ENCODE data around the gene EEF2K. TPM values are rescaled to one million over a fixed set of nuclear protein-coding genes. Genes with fewer than 3 reads are reported as not detected.
A peak's percentile ranks its signal among the peaks of the same experiment; 100 is the strongest.
"Not testable (repeated sequence)": the region's sequence is repeated elsewhere in the genome, so short reads cannot be mapped to it uniquely, and the experiment has no call there.

Gene EEF2K
- total and polyA plus RNA-seq, 2 donors, result 26.6 to 37.2 TPM

DNA sequence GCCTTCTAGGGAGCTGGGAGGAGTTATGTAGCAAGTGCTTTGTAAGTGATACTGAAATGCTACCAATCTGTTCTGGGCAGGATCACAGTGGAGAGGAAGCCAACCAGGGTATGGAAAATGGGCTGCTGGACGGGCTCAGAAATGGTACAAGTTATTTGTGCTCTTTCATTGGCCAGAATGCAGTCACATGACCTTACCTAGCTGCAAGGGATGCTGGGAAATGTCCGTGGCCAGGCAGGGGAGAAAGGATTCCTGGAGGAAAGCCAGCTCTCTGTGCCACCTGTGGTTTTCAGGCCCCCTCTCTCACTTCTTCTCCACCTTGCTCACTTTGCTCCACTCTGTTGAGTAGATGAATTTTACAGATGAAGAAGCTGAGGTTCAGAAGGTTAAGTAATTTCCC, 4.8 kb downstream of the EEF2K start:
- peaks cover 2% of the 10 kb centered on the region for H3K4me1 ChIP-seq (ENCODE audit: insufficient read depth)
- no peak overlapping the region for H3K4me3 ChIP-seq (ENCODE audit: low read depth, low read length)
- 92% methylated on average over 2 of the region's 2 CpGs for WGBS
- no peaks in the 10 kb centered on the region for H3K36me3 ChIP-seq (ENCODE audit: insufficient read depth)
- DNase-seq (ENCODE audit: extremely low spot score), result no peak
- H3K27ac ChIP-seq (ENCODE audit: low read depth), result peak overlapping the region; percentile 24

DNA sequence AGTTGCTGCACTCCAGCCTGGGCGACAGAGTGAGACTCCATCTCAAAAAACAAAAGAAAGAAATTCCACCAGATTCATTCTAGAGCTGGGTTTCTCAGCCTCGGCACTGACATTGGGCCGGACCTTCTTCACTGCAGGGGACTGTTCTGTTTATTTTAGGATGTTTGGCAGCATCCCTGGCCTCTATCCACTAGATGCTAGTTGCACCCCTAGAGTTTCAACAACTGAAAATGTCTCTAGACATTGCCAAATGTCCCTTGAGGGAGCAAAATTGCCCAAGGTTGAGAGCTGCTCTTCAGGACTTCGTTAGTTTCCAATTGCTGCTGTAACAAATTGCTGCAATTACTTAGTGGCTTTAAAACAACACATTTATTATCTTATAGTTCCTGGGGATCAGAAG, 7.2 kb downstream of the EEF2K start:
- WGBS, result 78% methylated on average over 4 of the region's 4 CpGs
- no peak overlapping the region for H3K27ac ChIP-seq (ENCODE audit: low read depth)

DNA sequence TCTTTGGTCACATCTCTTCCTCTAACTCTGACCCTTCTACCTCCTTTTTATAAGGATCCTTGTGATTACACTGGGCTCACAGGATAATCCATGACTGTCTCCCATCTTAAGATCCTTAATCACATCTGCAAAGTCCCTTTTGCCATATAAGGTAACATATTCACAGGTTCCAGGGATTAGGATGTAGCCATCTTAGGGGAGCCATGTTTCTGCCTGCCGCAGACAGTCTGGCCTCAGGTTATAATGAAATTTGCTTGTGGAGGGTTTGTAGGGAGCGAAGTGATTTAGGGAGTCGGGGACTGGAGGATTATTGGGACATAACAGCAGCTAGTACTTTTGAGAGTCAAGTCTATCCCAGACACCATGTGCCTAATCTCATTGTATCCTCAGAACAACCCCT, 7.7 kb downstream of the EEF2K start:
- DNase-seq (ENCODE audit: extremely low spot score), result no peak
- Histone ChIP-seq H3K36me3 (ENCODE audit: insufficient read depth) (no peaks in the 10 kb centered on the region), H3K4me3 (ENCODE audit: low read depth, low read length) (no peak overlapping the region), H3K4me1 (ENCODE audit: insufficient read depth) (peaks cover 2% of the 10 kb centered on the region), H3K27ac (ENCODE audit: low read depth) (no peak overlapping the region)
- WGBS, result 87% methylated on average over 3 of the region's 3 CpGs

More for the DNA sequence above, 7.2 kb downstream of the EEF2K start:
- Histone ChIP-seq H3K4me3 (ENCODE audit: low read depth, low read length) (no peak overlapping the region), H3K4me1 (ENCODE audit: insufficient read depth) (peaks cover 2% of the 10 kb centered on the region), H3K36me3 (ENCODE audit: insufficient read depth) (no peaks in the 10 kb centered on the region)
- DNase-seq (ENCODE audit: extremely low spot score), result no peak

DNA sequence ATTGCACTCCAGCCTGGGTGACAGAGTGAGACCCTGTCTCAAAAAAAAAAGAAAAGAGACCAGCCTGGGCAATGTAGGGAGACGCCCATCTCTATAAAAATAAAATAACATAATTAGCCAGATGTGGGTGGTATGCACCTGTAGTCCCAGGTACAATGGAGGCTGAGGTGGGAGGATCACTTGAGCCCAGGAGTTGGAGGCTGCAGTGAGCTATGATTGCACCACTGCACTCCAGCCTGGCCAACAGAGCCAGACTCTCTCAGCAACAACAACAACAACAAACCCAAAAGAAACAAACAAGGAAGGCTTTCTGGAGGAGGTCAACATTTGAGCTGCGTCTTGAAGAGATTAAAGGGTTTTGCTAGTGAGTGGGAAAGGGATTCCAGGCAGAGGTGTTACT, 8.3 kb downstream of the EEF2K start:
- H3K27ac ChIP-seq (ENCODE audit: low read depth), result no peak overlapping the region
- no peak for DNase-seq (ENCODE audit: extremely low spot score)
- WGBS, result 95% methylated on average over 2 of the region's 2 CpGs
- no peaks in the 10 kb centered on the region for H3K36me3 ChIP-seq (ENCODE audit: insufficient read depth)
- peaks cover 2% of the 10 kb centered on the region for H3K4me1 ChIP-seq (ENCODE audit: insufficient read depth)
- no peak overlapping the region for H3K4me3 ChIP-seq (ENCODE audit: low read depth, low read length)

DNA sequence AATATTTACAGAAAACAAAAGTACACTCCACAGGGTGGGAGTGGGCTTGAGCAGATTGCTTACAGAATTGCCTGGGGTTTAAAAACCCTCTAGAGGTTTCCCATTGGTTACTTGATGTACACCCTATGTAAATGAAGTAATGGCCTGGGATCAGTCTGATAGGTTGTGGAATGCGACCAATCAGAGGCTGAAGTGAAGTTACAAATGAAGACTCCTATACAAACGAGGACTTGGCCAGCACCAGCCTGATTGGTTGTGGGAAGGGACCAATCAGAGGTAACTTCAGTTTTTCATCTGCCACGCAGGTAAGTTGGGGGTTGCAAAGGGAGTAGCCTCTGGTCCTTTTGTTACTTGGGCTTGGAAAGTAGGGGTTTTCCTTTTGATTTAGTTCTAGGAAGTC, 8.8 kb downstream of the EEF2K start:
- Histone ChIP-seq H3K27ac (ENCODE audit: low read depth) (no peak overlapping the region), H3K4me3 (ENCODE audit: low read depth, low read length) (no peak overlapping the region), H3K36me3 (ENCODE audit: insufficient read depth) (no peaks in the 10 kb centered on the region), H3K4me1 (ENCODE audit: insufficient read depth) (peaks cover 2% of the 10 kb centered on the region)
- no peak for DNase-seq (ENCODE audit: extremely low spot score)
- WGBS, result 91% methylated on average over 3 of the region's 3 CpGs

DNA sequence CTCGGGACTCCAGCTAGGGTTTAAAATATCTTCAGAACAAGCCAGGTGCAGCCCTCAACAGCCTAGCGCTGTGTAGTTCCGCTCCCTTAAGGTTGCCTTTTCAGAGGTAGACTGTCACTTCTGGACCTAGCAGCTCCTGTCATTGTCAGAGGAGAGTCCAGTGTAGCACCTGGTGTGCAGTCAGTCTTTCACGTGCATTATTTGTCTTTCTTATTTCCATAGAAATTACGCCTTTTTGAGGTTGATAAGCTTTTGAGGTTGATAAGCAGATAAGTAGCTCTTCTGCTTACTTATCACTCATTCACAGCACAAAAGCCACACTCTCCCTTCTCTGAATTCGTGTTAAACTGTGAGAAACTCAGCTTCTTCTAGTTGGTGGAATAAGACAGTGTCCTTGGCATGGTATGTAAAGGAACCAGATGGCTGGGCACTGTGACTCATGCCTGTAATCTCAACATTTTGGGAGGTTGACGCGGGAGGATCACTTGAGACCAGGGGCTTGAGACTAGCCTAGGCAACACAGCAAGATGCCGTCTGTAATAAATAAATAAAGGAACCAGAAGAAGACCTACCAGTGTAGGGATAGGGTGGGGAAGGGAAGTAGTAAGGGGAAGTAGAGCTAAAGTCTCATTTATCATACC, 10.2 kb downstream of the EEF2K start:
- Histone ChIP-seq H3K4me1 (ENCODE audit: insufficient read depth) (peaks cover 2% of the 10 kb centered on the region), H3K4me3 (ENCODE audit: low read depth, low read length) (no peak overlapping the region), H3K27ac (ENCODE audit: low read depth) (no peak overlapping the region), H3K36me3 (ENCODE audit: insufficient read depth) (no peaks in the 10 kb centered on the region)
- DNase-seq (ENCODE audit: extremely low spot score), result no peak
- WGBS, result 76% methylated on average over 9 of the region's 9 CpGs

DNA sequence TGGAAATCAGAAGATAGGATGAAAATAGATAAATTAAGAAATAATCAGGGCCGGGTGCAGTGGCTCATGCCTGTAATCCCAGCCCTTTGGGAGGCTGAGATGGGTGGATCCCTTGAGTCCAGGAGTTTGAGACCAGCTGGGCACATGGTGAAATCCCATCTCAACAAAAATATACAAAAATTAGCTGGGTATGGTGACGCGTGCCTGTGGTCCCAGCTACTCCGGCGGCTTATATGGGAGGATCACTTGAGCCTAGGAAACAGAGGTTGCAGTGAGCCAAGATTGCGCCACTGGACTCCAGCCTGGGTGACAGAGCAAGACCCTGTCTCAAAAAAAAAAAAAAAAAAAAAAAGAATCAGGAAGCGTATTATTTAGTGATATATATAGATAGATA, 10.8 kb downstream of the EEF2K start:
- 88% methylated on average over 7 of the region's 7 CpGs for WGBS
- H3K27ac ChIP-seq (ENCODE audit: low read depth); H3K36me3 ChIP-seq (ENCODE audit: insufficient read depth); DNase-seq (ENCODE audit: extremely low spot score); H3K4me3 ChIP-seq (ENCODE audit: low read depth, low read length); H3K4me1 ChIP-seq (ENCODE audit: insufficient read depth): not testable (repeated sequence)

DNA sequence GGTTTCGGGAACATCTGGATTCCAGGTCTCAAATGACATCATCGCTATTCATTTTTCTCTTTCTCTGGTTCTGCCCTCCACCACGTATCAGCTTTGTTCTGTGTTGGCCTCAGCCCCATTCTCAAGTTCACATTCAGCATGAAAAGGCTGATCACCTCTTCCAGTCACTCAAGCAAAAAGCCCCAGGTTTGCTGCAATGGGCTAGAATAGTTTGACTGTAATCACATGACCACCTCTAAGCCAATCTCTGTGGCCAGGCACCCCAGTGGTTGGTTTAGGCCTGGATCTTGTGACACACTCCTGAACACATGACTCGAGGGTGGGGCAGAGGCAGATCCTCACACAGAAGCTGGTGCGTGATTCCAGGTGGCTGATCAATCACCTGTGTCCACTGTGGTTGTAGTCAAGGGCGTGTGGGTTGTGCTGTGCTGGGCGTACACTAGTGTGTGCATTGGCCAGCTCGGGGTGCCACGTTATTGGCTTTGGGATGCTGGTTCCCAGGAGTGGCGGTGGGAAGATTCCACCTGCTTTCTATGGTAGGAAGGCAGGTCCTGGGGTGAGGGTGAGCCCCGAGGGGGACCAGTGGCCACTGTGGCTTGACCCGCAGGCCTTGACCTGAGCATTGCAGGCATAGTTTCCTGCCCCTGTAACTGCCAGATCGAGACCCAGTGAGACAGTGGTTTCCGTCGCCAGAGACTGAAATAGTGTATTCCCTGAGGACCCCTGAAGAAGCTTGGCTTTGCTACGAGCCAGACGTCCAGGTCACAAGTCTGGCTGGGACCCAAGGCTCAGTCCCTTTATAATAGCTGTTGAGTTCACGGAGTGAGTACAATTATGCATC, 12.0 kb downstream of the EEF2K start:
- no peaks in the 10 kb centered on the region for H3K36me3 ChIP-seq (ENCODE audit: insufficient read depth)
- no peak for DNase-seq (ENCODE audit: extremely low spot score)
- 79% methylated on average over 18 of the region's 18 CpGs for WGBS
- peaks cover 2% of the 10 kb centered on the region for H3K4me1 ChIP-seq (ENCODE audit: insufficient read depth)
- no peak overlapping the region for H3K27ac ChIP-seq (ENCODE audit: low read depth)
- H3K4me3 ChIP-seq (ENCODE audit: low read depth, low read length), result no peak overlapping the region

DNA sequence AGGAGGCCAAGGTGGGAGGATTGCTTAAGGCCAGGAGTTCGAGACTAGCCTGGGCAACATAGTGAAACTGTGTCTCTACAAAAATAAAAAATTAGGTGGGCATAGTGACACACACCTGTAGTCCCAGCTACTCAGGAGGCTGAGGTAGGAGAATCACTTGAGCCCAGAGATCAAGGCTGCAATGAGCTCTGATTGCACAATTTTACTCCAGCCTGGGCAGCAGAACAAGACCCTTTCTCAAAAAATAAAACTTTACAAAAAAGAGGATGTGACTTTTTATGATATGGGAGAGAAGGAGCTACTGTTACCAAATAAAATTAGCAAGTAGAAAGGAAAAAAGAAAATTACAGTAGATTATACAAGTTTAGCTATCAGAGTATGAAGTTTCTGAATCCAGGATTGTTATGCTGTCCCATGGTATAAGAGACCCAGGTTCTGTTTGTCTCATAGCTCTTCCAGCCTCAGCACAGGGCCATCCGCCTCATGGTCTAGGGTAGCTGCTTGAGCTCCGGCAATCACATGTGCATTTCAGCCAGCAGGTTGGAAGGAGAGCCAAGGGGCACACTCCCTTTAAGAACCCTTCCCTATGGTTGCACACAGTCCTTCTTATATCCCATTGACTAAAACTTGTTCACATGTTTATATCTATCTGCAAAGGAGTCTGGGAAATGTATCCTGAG, 13.5 kb downstream of the EEF2K start:
- 97% methylated on average over 3 of the region's 3 CpGs for WGBS
- H3K27ac ChIP-seq (ENCODE audit: low read depth), result no peak overlapping the region
- no peaks in the 10 kb centered on the region for H3K4me1 ChIP-seq (ENCODE audit: insufficient read depth)
- no peak overlapping the region for H3K4me3 ChIP-seq (ENCODE audit: low read depth, low read length)
- no peak for DNase-seq (ENCODE audit: extremely low spot score)
- H3K36me3 ChIP-seq (ENCODE audit: insufficient read depth), result no peaks in the 10 kb centered on the region

DNA sequence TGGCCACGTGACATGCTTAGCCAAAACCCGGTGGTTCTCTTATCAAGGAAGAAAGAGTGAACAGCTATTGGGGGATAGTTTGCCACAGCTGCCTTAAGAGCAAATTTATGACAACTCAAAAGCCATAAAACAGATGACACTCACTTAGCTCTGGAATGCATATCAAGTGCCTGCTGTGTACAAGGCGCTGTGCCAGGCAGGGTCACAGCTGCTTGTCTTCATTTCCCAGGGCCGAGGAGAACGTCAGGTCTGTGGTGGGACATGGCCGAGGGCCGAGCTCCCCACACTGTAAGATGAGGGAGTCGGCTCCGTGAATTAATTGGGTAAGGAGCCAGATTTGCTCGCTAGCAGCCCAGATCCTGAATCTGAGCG, 14.0 kb downstream of the EEF2K start:
- DNase-seq (ENCODE audit: extremely low spot score), result no peak
- no peak overlapping the region for H3K27ac ChIP-seq (ENCODE audit: low read depth)
- H3K4me1 ChIP-seq (ENCODE audit: insufficient read depth), result no peaks in the 10 kb centered on the region
- no peaks in the 10 kb centered on the region for H3K36me3 ChIP-seq (ENCODE audit: insufficient read depth)
- WGBS, result 47% methylated on average over 11 of the region's 11 CpGs
- no peak overlapping the region for H3K4me3 ChIP-seq (ENCODE audit: low read depth, low read length)

DNA sequence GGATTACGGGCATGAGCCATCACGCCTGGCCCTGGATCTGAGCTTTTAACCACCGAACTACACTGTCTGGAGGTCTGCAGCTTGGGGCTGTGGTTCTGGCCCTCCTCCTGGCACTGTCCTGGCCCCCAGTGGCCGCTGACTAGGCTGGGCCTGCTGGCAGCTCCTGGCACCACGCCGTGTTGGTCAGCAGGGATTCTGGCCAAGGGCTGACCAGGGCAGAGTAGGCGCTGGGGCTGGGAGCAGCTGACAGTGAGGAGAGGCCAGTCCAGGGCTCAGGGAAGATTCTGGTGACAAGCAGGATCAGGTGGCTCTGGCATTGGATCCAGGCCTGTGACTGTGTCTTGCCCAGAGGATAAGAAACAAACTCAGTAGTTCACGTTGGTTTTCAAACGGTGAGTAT, 14.6 kb downstream of the EEF2K start:
- H3K4me1 ChIP-seq (ENCODE audit: insufficient read depth), result no peaks in the 10 kb centered on the region
- H3K36me3 ChIP-seq (ENCODE audit: insufficient read depth), result no peaks in the 10 kb centered on the region
- DNase-seq (ENCODE audit: extremely low spot score), result no peak
- H3K27ac ChIP-seq (ENCODE audit: low read depth), result no peak overlapping the region
- WGBS, result 78% methylated on average over 9 of the region's 9 CpGs
- H3K4me3 ChIP-seq (ENCODE audit: low read depth, low read length), result no peak overlapping the region

DNA sequence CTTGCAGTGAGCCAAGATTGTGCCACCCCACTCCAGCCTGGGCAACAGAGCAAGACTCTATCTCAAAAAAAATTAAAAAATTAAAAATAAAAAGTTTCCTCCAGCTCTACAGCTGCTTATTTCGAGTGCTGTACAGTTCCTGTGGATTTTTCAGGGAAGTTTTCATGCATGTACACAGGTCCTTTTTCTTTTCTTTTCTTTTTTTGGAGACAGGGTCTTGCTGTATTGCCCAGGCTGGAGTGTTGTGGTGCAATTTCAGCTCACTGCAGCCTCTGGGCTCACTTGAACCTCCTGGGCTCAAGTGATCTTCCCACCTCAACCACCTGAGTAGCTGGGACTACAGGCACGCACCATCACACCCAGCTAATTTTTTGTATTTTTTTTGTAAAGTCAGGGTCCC, 15.9 kb downstream of the EEF2K start:
- DNase-seq (ENCODE audit: extremely low spot score), result no peak
- Histone ChIP-seq H3K4me3 (ENCODE audit: low read depth, low read length) (no peak overlapping the region), H3K4me1 (ENCODE audit: insufficient read depth) (no peaks in the 10 kb centered on the region), H3K27ac (ENCODE audit: low read depth) (no peak overlapping the region), H3K36me3 (ENCODE audit: insufficient read depth) (no peaks in the 10 kb centered on the region)
- WGBS, result 97% methylated on average over 2 of the region's 2 CpGs

DNA sequence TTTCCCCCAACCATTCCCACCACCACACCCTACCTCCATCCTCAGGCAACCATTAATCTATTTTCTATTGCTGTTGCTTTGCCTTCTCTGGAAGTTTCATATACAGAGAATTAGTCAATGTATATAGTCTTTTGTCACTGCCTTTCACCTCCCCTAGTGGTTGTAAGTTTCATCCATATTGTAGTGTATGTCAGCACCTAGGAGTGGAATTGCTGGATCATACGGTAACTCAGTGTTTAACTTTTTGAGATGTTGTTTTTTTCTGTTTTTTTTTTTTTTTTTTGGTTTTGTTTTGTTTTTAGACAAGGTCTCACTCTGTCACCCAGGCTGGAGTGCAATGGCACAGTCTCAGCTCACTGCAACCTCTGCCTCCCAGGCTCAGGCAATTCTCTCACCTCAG, 16.9 kb downstream of the EEF2K start:
- 95% methylated on average over 1 of the region's 1 CpG for WGBS
- H3K27ac ChIP-seq (ENCODE audit: low read depth), result no peak overlapping the region
- H3K36me3 ChIP-seq (ENCODE audit: insufficient read depth), result no peaks in the 10 kb centered on the region
- no peak for DNase-seq (ENCODE audit: extremely low spot score)
- H3K4me3 ChIP-seq (ENCODE audit: low read depth, low read length), result no peak overlapping the region
- H3K4me1 ChIP-seq (ENCODE audit: insufficient read depth), result no peaks in the 10 kb centered on the region

DNA sequence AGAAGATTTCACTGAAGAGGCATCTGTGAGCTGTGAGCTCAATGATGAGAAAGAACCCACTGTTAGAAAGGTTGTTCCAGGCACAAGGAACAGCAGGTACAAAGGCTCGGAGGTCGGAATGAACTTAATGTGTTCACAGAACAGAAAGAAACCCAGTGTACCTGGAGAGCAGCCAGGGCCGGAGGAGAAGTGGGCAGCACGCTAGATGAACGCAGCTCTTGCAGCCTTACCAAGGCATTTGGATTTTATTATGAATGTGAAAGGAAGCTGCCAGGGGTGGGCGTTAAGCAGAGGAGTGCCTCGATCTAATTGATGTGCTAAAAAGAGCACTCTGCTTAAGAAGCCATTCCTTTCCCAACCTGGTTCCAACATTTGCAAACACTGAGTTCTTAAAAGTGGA, 19.0 kb downstream of the EEF2K start:
- Histone ChIP-seq H3K27ac (ENCODE audit: low read depth) (no peak overlapping the region), H3K4me3 (ENCODE audit: low read depth, low read length) (no peak overlapping the region)

More for the DNA sequence above, 19.0 kb downstream of the EEF2K start:
- no peak for DNase-seq (ENCODE audit: extremely low spot score)
- Histone ChIP-seq H3K4me1 (ENCODE audit: insufficient read depth) (no peaks in the 10 kb centered on the region), H3K36me3 (ENCODE audit: insufficient read depth) (peaks cover 2% of the 10 kb centered on the region)
- 57% methylated on average over 7 of the region's 7 CpGs for WGBS

Data from urinary bladder (tissue), 4 donors.